ENCODE data around the gene PPFIBP2.

DNA sequence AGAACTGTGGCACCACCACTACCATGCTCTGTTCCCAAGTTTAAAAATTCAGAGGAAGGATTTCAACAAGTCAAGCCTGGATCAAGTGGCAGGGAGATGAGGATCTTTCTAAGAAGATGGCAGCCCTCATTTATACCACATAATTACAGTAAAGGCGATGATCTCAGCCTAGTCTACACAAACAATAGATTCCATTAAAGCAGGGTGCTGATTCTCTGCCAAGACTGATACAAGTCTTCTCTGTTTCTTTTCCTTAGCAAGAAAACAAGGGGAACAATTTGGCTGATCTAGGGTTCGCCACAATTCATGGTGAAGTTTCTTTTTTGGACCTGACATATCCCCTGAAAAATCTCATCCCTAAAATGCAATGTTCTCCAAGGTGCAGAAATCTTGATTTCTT lies 73.9 kb downstream of the PPFIBP2 start:
- no peak for TF ChIP-seq EZH2 (IDR thresholded peaks at IDR 0.05)
- TF ChIP-seq, protein P1, sequence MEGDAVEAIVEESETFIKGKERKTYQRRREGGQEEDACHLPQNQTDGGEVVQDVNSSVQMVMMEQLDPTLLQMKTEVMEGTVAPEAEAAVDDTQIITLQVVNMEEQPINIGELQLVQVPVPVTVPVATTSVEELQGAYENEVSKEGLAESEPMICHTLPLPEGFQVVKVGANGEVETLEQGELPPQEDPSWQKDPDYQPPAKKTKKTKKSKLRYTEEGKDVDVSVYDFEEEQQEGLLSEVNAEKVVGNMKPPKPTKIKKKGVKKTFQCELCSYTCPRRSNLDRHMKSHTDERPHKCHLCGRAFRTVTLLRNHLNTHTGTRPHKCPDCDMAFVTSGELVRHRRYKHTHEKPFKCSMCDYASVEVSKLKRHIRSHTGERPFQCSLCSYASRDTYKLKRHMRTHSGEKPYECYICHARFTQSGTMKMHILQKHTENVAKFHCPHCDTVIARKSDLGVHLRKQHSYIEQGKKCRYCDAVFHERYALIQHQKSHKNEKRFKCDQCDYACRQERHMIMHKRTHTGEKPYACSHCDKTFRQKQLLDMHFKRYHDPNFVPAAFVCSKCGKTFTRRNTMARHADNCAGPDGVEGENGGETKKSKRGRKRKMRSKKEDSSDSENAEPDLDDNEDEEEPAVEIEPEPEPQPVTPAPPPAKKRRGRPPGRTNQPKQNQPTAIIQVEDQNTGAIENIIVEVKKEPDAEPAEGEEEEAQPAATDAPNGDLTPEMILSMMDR (IDR thresholded peaks at IDR 0.05): no peak

Measured in neural progenitor cell (in vitro differentiated cells).